ENCODE results near the gene STX7.

STX7 gene

GRCh38 chr6:132476688-132477087, 36.2 kb downstream of the STX7 start:
- DNase-seq (ENCODE audit: low spot score): no peak

GRCh38 chr6:132475925-132476324, 37.0 kb downstream of the STX7 start:
- DNase-seq (ENCODE audit: low spot score): no peak

- no peak for DNase-seq (ENCODE audit: low spot score)
These were observed 41.1 kb downstream of the STX7 start for GRCh38 chr6:132471787-132472186.

- no peak for DNase-seq (ENCODE audit: low spot score)
These were observed 46.0 kb downstream of the STX7 start for GRCh38 chr6:132466952-132467351.

GRCh38 chr6:132465530-132466485, 47.1 kb downstream of the STX7 start:
- DNase-seq (ENCODE audit: low spot score): no peak

GRCh38 chr6:132464538-132465256, 48.2 kb downstream of the STX7 start:
- peak; percentile 10 for DNase-seq (ENCODE audit: low spot score)

GRCh38 chr6:132461958-132462357, 51.0 kb downstream of the STX7 start:
- DNase-seq (ENCODE audit: low spot score): no peak

- DNase-seq (ENCODE audit: low spot score): no peak
These were observed 53.3 kb downstream of the STX7 start for GRCh38 chr6:132459605-132459952.

GRCh38 chr6:132458887-132459604, 53.9 kb downstream of the STX7 start:
- DNase-seq (ENCODE audit: low spot score): no peak

- DNase-seq (ENCODE audit: low spot score): peak; percentile 69
These were observed 56.2 kb downstream of the STX7 start for GRCh38 chr6:132456700-132457143.

GRCh38 chr6:132446855-132447241, 66.1 kb downstream of the STX7 start:
- no peak for DNase-seq (ENCODE audit: low spot score)

GRCh38 chr6:132446141-132446854, 66.6 kb downstream of the STX7 start:
- no peak for DNase-seq (ENCODE audit: low spot score)

GRCh38 chr6:132445201-132445951, 67.5 kb downstream of the STX7 start:
- DNase-seq (ENCODE audit: low spot score): peak; percentile 80

GRCh38 chr6:132443206-132443605, 69.7 kb downstream of the STX7 start:
- DNase-seq (ENCODE audit: low spot score): peak; percentile 12

- DNase-seq (ENCODE audit: low spot score): no peak
These were observed 82.8 kb downstream of the STX7 start for GRCh38 chr6:132430110-132430509.

GRCh38 chr6:132425176-132425575, 87.7 kb downstream of the STX7 start:
- DNase-seq (ENCODE audit: low spot score): no peak

- DNase-seq (ENCODE audit: low spot score): no peak
These were observed 89.1 kb downstream of the STX7 start for GRCh38 chr6:132423839-132424238.

- peak; percentile 25 for DNase-seq (ENCODE audit: low spot score)
These were observed 94.5 kb downstream of the STX7 start for GRCh38 chr6:132418235-132418965.

GRCh38 chr6:132414761-132415160, 98.2 kb downstream of the STX7 start:
- no peak for DNase-seq (ENCODE audit: low spot score)

- no peak for DNase-seq (ENCODE audit: low spot score)
These were observed 98.6 kb downstream of the STX7 start for GRCh38 chr6:132414322-132414721.

- DNase-seq (ENCODE audit: low spot score): no peak
These were observed 99.5 kb downstream of the STX7 start for GRCh38 chr6:132413499-132413802.

Data from AG08395 (cell line).